GM19324 (cell line): ENCODE measurements around the gene CFAP68.
A peak's percentile ranks its signal among the peaks of the same experiment; 100 is the strongest.
"Not testable (repeated sequence)": the region's sequence is repeated elsewhere in the genome, so short reads cannot be mapped to it uniquely, and the experiment has no call there.

ENCODE experiments used
- ATAC-seq: cut with Tn5 transposase; IDR thresholded peaks from one replicate; pipeline ENCODE4 v1.9.1; 2021; ENCODE audit warnings: mild to moderate bottlenecking, moderate library complexity; ENCODE audit not compliant: unreplicated experiment, low FRiP score

The CFAP68 gene

GRCh38 chr11:111916768-111917167 is 37.4 kb downstream of the CFAP68 start:
- no peak for ATAC-seq

- no peak for ATAC-seq
These were observed 38.0 kb downstream of the CFAP68 start for GRCh38 chr11:111917312-111917711.

GRCh38 chr11:111917788-111918187 is 38.4 kb downstream of the CFAP68 start:
- no peak for ATAC-seq

- no peak for ATAC-seq
These were observed 39.3 kb downstream of the CFAP68 start, which contains the start of gene C11orf52 for GRCh38 chr11:111918390-111919256. C11orf52 (plus strand) TSS chr11:111918913; CDS start chr11:111918973, 60 bp downstream.

- ATAC-seq: no peak
These were observed 41.6 kb downstream of the CFAP68 start for GRCh38 chr11:111920908-111921307.

GRCh38 chr11:111921541-111922230 is 42.3 kb downstream of the CFAP68 start:
- ATAC-seq: no peak

GRCh38 chr11:111922803-111923202 is 43.5 kb downstream of the CFAP68 start:
- no peak for ATAC-seq

- no peak for ATAC-seq
These were observed 44.0 kb downstream of the CFAP68 start for GRCh38 chr11:111923351-111923788.

- no peak for ATAC-seq
These were observed 44.6 kb downstream of the CFAP68 start for GRCh38 chr11:111923951-111924350.

- ATAC-seq: no peak
These were observed 46.6 kb downstream of the CFAP68 start for GRCh38 chr11:111925953-111926352.

GRCh38 chr11:111926505-111927391 is 47.4 kb downstream of the CFAP68 start:
- peak; percentile 95 for ATAC-seq

GRCh38 chr11:111930472-111930871 is 51.1 kb downstream of the CFAP68 start:
- ATAC-seq: no peak

GRCh38 chr11:111932611-111932950 is 53.2 kb downstream of the CFAP68 start:
- ATAC-seq: no peak

GRCh38 chr11:111933176-111933575 is 53.8 kb downstream of the CFAP68 start:
- ATAC-seq: not testable (repeated sequence)

- no peak for ATAC-seq
These were observed 54.5 kb downstream of the CFAP68 start for GRCh38 chr11:111933872-111934271.

- ATAC-seq: no peak
These were observed 55.0 kb downstream of the CFAP68 start for GRCh38 chr11:111934306-111934705.
